Measurements from ENCODE around the gene UNC79.

The UNC79 gene

GRCh38 chr14:93751946-93752655, 321.4 kb downstream of the UNC79 start:
- no peak overlapping the region for H3K4me3 ChIP-seq (ENCODE audit: low read depth, low read length)
- no peaks in the 10 kb centered on the region for H3K36me3 ChIP-seq (ENCODE audit: control insufficient read depth in 2 of 2, insufficient read depth in 1 of 2, low read length in 2 of 2)
- ChIA-PET CTCF (no interaction called here), POLR2A (no interaction called here)
- TF ChIP-seq ZNF433 (tag by site-specific recombination; IDR thresholded peaks at IDR 0.05; ENCODE audit: low read depth): no peak
- TF ChIP-seq AEBP2 (tag by site-specific recombination; IDR thresholded peaks at IDR 0.05; ENCODE audit: borderline replicate concordance): no peak
- no peak for TF ChIP-seq OVOL3 (tag by site-specific recombination; IDR thresholded peaks at IDR 0.05)
- no peak for TF ChIP-seq ZNF704 (tag by site-specific recombination; IDR thresholded peaks at IDR 0.05)
- no peak for TF ChIP-seq ZNF623 (tag by site-specific recombination; IDR thresholded peaks at IDR 0.05)
- TF ChIP-seq MZF1 (tag by site-specific recombination; IDR thresholded peaks at IDR 0.05; ENCODE audit: borderline replicate concordance): no peak
- TF ChIP-seq ZNF610 (tag by site-specific recombination; IDR thresholded peaks at IDR 0.05; ENCODE audit: borderline replicate concordance): no peak
- no peak for TF ChIP-seq ZNF398 (tag by site-specific recombination; IDR thresholded peaks at IDR 0.05)
- TF ChIP-seq ZBTB6 (tag by site-specific recombination; IDR thresholded peaks at IDR 0.05): no peak
- no peak for TF ChIP-seq ZNF747 (tag by site-specific recombination; IDR thresholded peaks at IDR 0.05)
- no peak for TF ChIP-seq HIC1 (tag by site-specific recombination; IDR thresholded peaks at IDR 0.05)
- TF ChIP-seq ZNF146 (tag by site-specific recombination; IDR thresholded peaks at IDR 0.05): no peak
- no peak for TF ChIP-seq ZBTB11 (tag by site-specific recombination; conservative IDR thresholded peaks at IDR 0.05; ENCODE audit: low read depth)
- TF ChIP-seq ZNF701 (tag by site-specific recombination; IDR thresholded peaks at IDR 0.05): no peak
- TF ChIP-seq ZNF366 (tag by site-specific recombination; conservative IDR thresholded peaks at IDR 0.05): no peak
- no peak for TF ChIP-seq ZNF202 (tag by site-specific recombination; IDR thresholded peaks at IDR 0.05; ENCODE audit: borderline replicate concordance)
- no peak for TF ChIP-seq CTCF (tag by site-specific recombination; IDR thresholded peaks at IDR 0.05)
- no peak for TF ChIP-seq PATZ1 (tag by site-specific recombination; IDR thresholded peaks at IDR 0.05)
- H3K4me1 ChIP-seq (ENCODE audit: control insufficient read depth, insufficient read depth, low read length): no peaks in the 10 kb centered on the region
- H3K27ac ChIP-seq (ENCODE audit: extremely low read depth, low read depth, low read length): no peak overlapping the region
- no peaks in the 10 kb centered on the region for H3K9me3 ChIP-seq (ENCODE audit: control insufficient read depth, insufficient read depth, low read depth, low read length)

All from HEK293 (cell line).